IMR-90 (cell line): Measurements from ENCODE around the gene GPR82. TPM values are rescaled to one million over a fixed set of nuclear protein-coding genes. Genes with fewer than 3 reads are reported as not detected.

Experiments
- ATAC-seq: fragments of 200-7000 bp; cut with Tn5 transposase; 2 replicates; pipeline ENCODE4 v1.9.1; 2020; ENCODE audit warnings: low read depth, mild to moderate bottlenecking, moderate library complexity
- BruUV-seq: library from RNA; stranded (reverse); fragments of 400-500 nt; replicated peaks from 2 replicates; lab custom pipeline; 2021; lab: Mats Ljungman, UMichigan
- CTCF ChIA-PET: fragments of 300-600 bp; formaldehyde crosslinking; extraction: SDS; loops from one replicate; lab custom pipeline; 2021; ENCODE audit warnings: antibody characterized with exemption; lab: Yijun Ruan, JAX
- POLR2A ChIA-PET: fragments of 300-600 bp; sonication (Branson Sonifier 250); formaldehyde crosslinking; loops from one replicate; lab custom pipeline; 2022; ENCODE audit warnings: antibody characterized with exemption; ENCODE audit not compliant: unreplicated experiment; lab: Charles Lee
- DNase-seq: peaks from one replicate; pipeline ENCODE4 v3.0.0; 2013
- H2AFZ ChIP-seq: replicated peaks from 2 replicates; pipeline ENCODE3; 2013; ENCODE audit warnings: low read length, mild to moderate bottlenecking; ENCODE audit not compliant: poor library complexity
- H2AK5ac ChIP-seq: 2 replicates; pipeline ENCODE4 v1.6.1; 2013; ENCODE audit warnings: low read depth, low read length, inconsistent platforms
- H2AK9ac ChIP-seq: replicated peaks from 2 replicates; pipeline ENCODE3; 2013; ENCODE audit warnings: mild to moderate bottlenecking, low read depth, low read length, moderate library complexity; ENCODE audit not compliant: poor library complexity
- H2BK120ac ChIP-seq: 2 replicates; pipeline ENCODE4 v1.6.1; 2013; ENCODE audit warnings: low read depth, low read length, inconsistent platforms
- H2BK15ac ChIP-seq: 3 replicates; pipeline ENCODE4 v1.6.1; 2013; ENCODE audit warnings: low read depth, low read length, inconsistent platforms
- H2BK20ac ChIP-seq: 2 replicates; pipeline ENCODE4 v1.6.1; 2013; ENCODE audit warnings: low read depth, mild to moderate bottlenecking, inconsistent platforms, low read length, moderate library complexity
- H2BK5ac ChIP-seq: 2 replicates; pipeline ENCODE4 v1.6.1; 2013; ENCODE audit warnings: mild to moderate bottlenecking, low read depth, low read length, inconsistent platforms; ENCODE audit not compliant: poor library complexity, severe bottlenecking
- H3K14ac ChIP-seq: replicated peaks from 2 replicates; pipeline ENCODE4 v1.6.1; 2013; ENCODE audit warnings: low read depth, low read length, inconsistent platforms
- H3K18ac ChIP-seq: 2 replicates; pipeline ENCODE4 v1.6.1; 2013; ENCODE audit warnings: low read depth, low read length, control low read depth
- H3K23ac ChIP-seq: 2 replicates; pipeline ENCODE4 v1.6.1; 2013; ENCODE audit warnings: low read depth, low read length, inconsistent platforms
- H3K27ac ChIP-seq: 2 replicates; pipeline ENCODE4 v1.5.1; 2013; ENCODE audit warnings: mild to moderate bottlenecking, control low read depth, low read length; ENCODE audit not compliant: insufficient read depth
- H3K27me3 ChIP-seq: 2 replicates; pipeline ENCODE4 v1.6.1; 2013; ENCODE audit warnings: low read length; ENCODE audit not compliant: control insufficient read depth, insufficient read depth
- H3K36me3 ChIP-seq: 2 replicates; pipeline ENCODE4 v1.6.1; 2013; ENCODE audit warnings: low read length, mixed read lengths; ENCODE audit not compliant: control insufficient read depth, insufficient read depth
- H3K4ac ChIP-seq: 2 replicates; pipeline ENCODE4 v1.6.1; 2013; ENCODE audit warnings: low read depth, low read length, inconsistent platforms
- H3K4me1 ChIP-seq: 2 replicates; pipeline ENCODE4 v1.6.1; 2013; ENCODE audit warnings: low read length, mixed read lengths; ENCODE audit not compliant: control insufficient read depth, insufficient read depth
- H3K4me2 ChIP-seq: 2 replicates; pipeline ENCODE4 v1.6.1; 2013; ENCODE audit warnings: low read depth, mild to moderate bottlenecking, control low read depth, low read length, moderate library complexity
- H3K4me3 ChIP-seq: 2 replicates; pipeline ENCODE4 v1.5.1; 2013; ENCODE audit warnings: low read depth, mild to moderate bottlenecking, control low read depth, low read length, moderate library complexity; ENCODE audit not compliant: insufficient read depth
- H3K56ac ChIP-seq: 2 replicates; pipeline ENCODE4 v1.6.1; 2013; ENCODE audit warnings: low read length, inconsistent platforms; ENCODE audit not compliant: insufficient read depth; ENCODE audit errors: extremely low read depth
- H3K79me1 ChIP-seq, 2 experiments: 2 replicates each; pipeline ENCODE4 v1.6.1; 2013; ENCODE audit warnings: low read length in 2 of 2, inconsistent platforms in 1 of 2, low read depth in 1 of 2
- H3K9ac ChIP-seq: 2 replicates; pipeline ENCODE4 v1.6.1; 2013; ENCODE audit warnings: low read depth, low read length, control low read depth
- H3K9me1 ChIP-seq: 2 replicates; pipeline ENCODE4 v1.6.1; 2013; ENCODE audit warnings: low read length, inconsistent platforms; ENCODE audit not compliant: insufficient read depth
- H3K9me3 ChIP-seq: 2 replicates; pipeline ENCODE4 v1.6.1; 2013; ENCODE audit warnings: low read length; ENCODE audit not compliant: control insufficient read depth, insufficient read depth
- H4K20me1 ChIP-seq: 2 replicates; pipeline ENCODE4 v1.6.1; 2013; ENCODE audit warnings: low read length, inconsistent platforms; ENCODE audit not compliant: insufficient read depth
- H4K5ac ChIP-seq: 2 replicates; pipeline ENCODE4 v1.6.1; 2013; ENCODE audit warnings: mild to moderate bottlenecking, low read depth, low read length, control low read depth
- H4K8ac ChIP-seq, 2 experiments: 2 replicates each; pipeline ENCODE4 v1.6.1; 2013; ENCODE audit warnings: low read depth in 2 of 2, low read length in 2 of 2, control low read depth in 1 of 2, inconsistent platforms in 1 of 2
- H4K91ac ChIP-seq: 2 replicates; pipeline ENCODE4 v1.6.1; 2013; ENCODE audit warnings: low read depth, low read length, inconsistent platforms; ENCODE audit not compliant: insufficient read depth
- BHLHE40 ChIP-seq: fragments of 150-350 bp; IDR thresholded peaks from 2 replicates; pipeline ENCODE4 v1.6.1; 2016; ENCODE audit warnings: mild to moderate bottlenecking, low read depth, low read length
- CHD1 ChIP-seq: IDR thresholded peaks from 2 replicates; pipeline ENCODE4 v1.6.1; 2012; ENCODE audit warnings: low read depth, low read length, improper control_type of control experiment
- MAFK ChIP-seq: IDR thresholded peaks from 2 replicates; pipeline ENCODE4 v1.6.1; 2012; ENCODE audit warnings: low read depth, low read length, improper control_type of control experiment
- MAZ ChIP-seq: IDR thresholded peaks from 2 replicates; pipeline ENCODE4 v1.6.1; 2012; ENCODE audit warnings: low read depth, mild to moderate bottlenecking, low read length, improper control_type of control experiment, moderate library complexity, borderline replicate concordance
- MXI1 ChIP-seq: IDR thresholded peaks from 2 replicates; pipeline ENCODE4 v1.6.1; 2012; ENCODE audit warnings: low read depth, mild to moderate bottlenecking, low read length, moderate library complexity, borderline replicate concordance
- NFE2L2 ChIP-seq: fragments of 150-350 bp; IDR thresholded peaks from 2 replicates; pipeline ENCODE4 v1.6.1; 2016; ENCODE audit warnings: low read depth, mild to moderate bottlenecking, low read length
- POLR2A ChIP-seq: IDR thresholded peaks from 2 replicates; pipeline ENCODE4 v1.6.1; 2012; ENCODE audit warnings: mild to moderate bottlenecking, low read depth, low read length
- WGBS, 2 experiments: methylation state at CpG; one replicate each; pipeline versions ENCODE4 v1.1.5 to v1.1.7; 2013; ENCODE audit warnings: missing lambda C conversion rate in 2 of 2; ENCODE audit not compliant: insufficient read length in 1 of 2; ENCODE audit errors: extremely low coverage in 2 of 2; 5-methylcytosine and 5-hydroxymethylcytosine counted together
- dilution Hi-C: fragments of 300-500 bp; cut with HindIII; formaldehyde crosslinking; loops from one replicate; pipeline ENCODE4 v1.14.3; 2018; ENCODE audit warnings: low sequenced_read_pairs; ENCODE audit not compliant: unreplicated experiment
- in situ Hi-C: fragments of 300-500 bp; cut with MboI; formaldehyde crosslinking; loops from 3 replicates; pipeline ENCODE4 v1.14.3; 2019; ENCODE audit warnings: low sequenced_read_pairs, inconsistent platforms, mixed read lengths
- intact Hi-C: fragments of 100-400 bp; cut with micrococcal nuclease; formaldehyde crosslinking; loops from 2 replicates; pipeline ENCODE4 v1.10.0; 2022
- polyA plus RNA-seq, 3 experiments: library from polyadenylated mRNA; depleted of rRNA; stranded (reverse); fragments of >200 nt; gene quantifications; 2 replicates each; pipeline ENCODE4 v1.2.3, GENCODE V29; 2012; ENCODE audit warnings: low replicate concordance in 1 of 3
- total RNA-seq: library from RNA; depleted of rRNA; stranded (reverse); fragments of >200 nt; gene quantifications from 2 replicates; pipeline ENCODE4 v1.2.3, GENCODE V29; 2012
- TF ChIP-seq, protein P1 (sequence below): conservative IDR thresholded peaks from 2 replicates; pipeline ENCODE4 v1.5.1; 2012; ENCODE audit warnings: mild to moderate bottlenecking, low read depth, low read length, improper control_type of control experiment
- TF ChIP-seq, protein P2 (sequence below): fragments of 150-350 bp; IDR thresholded peaks from 2 replicates; pipeline ENCODE4 v1.6.1; 2016; ENCODE audit warnings: low read depth, mild to moderate bottlenecking, low read length, moderate library complexity, borderline replicate concordance

The GPR82 gene
- total and polyA plus RNA-seq, 2 of the 4 experiments (the other 2 are of a cell fraction): not detected

- no peak for DNase-seq
- no peaks in the 10 kb centered on the region for H3K9me1 ChIP-seq
- ChIA-PET CTCF (interaction anchor here (1.7 kb wide), 1 partner anchor 21 kb away, joined by 5 read pairs; no protein-coding TSS in a partner anchor), POLR2A (no interaction called here)
- no peak overlapping the region for H4K5ac ChIP-seq
- H3K4me1 ChIP-seq: no peaks in the 10 kb centered on the region
- TF ChIP-seq NFE2L2 (no peak), POLR2A (no peak), CHD1 (no peak), MAZ (no peak), MAFK (no peak), MXI1 (no peak), BHLHE40 (no peak)
- TF ChIP-seq, protein P1, sequence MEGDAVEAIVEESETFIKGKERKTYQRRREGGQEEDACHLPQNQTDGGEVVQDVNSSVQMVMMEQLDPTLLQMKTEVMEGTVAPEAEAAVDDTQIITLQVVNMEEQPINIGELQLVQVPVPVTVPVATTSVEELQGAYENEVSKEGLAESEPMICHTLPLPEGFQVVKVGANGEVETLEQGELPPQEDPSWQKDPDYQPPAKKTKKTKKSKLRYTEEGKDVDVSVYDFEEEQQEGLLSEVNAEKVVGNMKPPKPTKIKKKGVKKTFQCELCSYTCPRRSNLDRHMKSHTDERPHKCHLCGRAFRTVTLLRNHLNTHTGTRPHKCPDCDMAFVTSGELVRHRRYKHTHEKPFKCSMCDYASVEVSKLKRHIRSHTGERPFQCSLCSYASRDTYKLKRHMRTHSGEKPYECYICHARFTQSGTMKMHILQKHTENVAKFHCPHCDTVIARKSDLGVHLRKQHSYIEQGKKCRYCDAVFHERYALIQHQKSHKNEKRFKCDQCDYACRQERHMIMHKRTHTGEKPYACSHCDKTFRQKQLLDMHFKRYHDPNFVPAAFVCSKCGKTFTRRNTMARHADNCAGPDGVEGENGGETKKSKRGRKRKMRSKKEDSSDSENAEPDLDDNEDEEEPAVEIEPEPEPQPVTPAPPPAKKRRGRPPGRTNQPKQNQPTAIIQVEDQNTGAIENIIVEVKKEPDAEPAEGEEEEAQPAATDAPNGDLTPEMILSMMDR: no peak
- TF ChIP-seq, protein P2, sequence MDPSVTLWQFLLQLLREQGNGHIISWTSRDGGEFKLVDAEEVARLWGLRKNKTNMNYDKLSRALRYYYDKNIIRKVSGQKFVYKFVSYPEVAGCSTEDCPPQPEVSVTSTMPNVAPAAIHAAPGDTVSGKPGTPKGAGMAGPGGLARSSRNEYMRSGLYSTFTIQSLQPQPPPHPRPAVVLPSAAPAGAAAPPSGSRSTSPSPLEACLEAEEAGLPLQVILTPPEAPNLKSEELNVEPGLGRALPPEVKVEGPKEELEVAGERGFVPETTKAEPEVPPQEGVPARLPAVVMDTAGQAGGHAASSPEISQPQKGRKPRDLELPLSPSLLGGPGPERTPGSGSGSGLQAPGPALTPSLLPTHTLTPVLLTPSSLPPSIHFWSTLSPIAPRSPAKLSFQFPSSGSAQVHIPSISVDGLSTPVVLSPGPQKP: no peak
- H4K8ac ChIP-seq: no peak overlapping the region
- H3K23ac ChIP-seq: no peak overlapping the region
- H3K56ac ChIP-seq: no peak overlapping the region
- no peaks in the 10 kb centered on the region for H3K36me3 ChIP-seq
- H2AK5ac ChIP-seq: no peak overlapping the region
- no peak overlapping the region for H3K27ac ChIP-seq
- in situ Hi-C loops: loop anchor here (25.0 kb wide), 1 partner anchor 474 kb away; no protein-coding TSS in a partner anchor
- no peak overlapping the region for H3K4me3 ChIP-seq
- no peak overlapping the region for H2BK120ac ChIP-seq
- dilution Hi-C loops: no loop called here
- no CpG with 5 or more reads among the region's 3 CpGs for WGBS, 2 experiments
- peaks cover 1% of the 10 kb centered on the region; the same call in 1 of the 2 replicates for H3K27me3 ChIP-seq
- H3K4me2 ChIP-seq: no peak overlapping the region
- no peak overlapping the region for H2BK5ac ChIP-seq
- H2AK9ac ChIP-seq: no peak overlapping the region
- H2BK15ac ChIP-seq: no peak overlapping the region
- no peaks in the 10 kb centered on the region for H3K9me3 ChIP-seq
- no peak overlapping the region for H3K14ac ChIP-seq
- H2AFZ ChIP-seq: no peak overlapping the region
- ATAC-seq: no peak
- no peak overlapping the region for H4K91ac ChIP-seq
- no TSS peak for BruUV-seq
- H3K18ac ChIP-seq: no peak overlapping the region
- intact Hi-C loops: no loop called here
- H3K4ac ChIP-seq: no peak overlapping the region
- no peaks in the 10 kb centered on the region for H3K79me1 ChIP-seq
- no peak overlapping the region for H3K9ac ChIP-seq
- no peak overlapping the region for H2BK20ac ChIP-seq
- H4K20me1 ChIP-seq: no peaks in the 10 kb centered on the region
Measured at GRCh38 chrX:41761169-41761568, 37.2 kb downstream of the GPR82 start.
